ENCODE results near the gene TRIM69.
"Not testable (repeated sequence)": the region's sequence is repeated elsewhere in the genome, so short reads cannot be mapped to it uniquely, and the experiment has no call there.

The TRIM69 gene

DNA sequence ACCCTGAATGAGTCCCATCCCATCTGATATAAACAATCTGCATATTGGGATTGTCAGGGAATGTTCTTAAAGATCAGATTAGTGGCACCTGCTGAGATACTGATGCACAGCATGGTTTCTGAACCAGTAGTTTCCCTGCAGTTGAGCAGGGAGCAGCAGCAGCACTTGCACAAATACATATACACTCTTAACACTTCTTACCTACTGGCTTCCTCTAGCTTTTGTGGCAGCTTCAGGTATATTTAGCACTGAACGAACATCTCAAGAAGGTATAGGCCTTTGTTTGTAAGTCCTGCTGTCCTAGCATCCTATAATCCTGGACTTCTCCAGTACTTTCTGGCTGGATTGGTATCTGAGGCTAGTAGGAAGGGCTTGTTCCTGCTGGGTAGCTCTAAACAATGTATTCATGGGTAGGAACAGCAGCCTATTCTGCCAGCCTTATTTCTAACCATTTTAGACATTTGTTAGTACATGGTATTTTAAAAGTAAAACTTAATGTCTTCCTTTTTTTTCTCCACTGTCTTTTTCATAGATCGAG lies 20.5 kb upstream of the TRIM69 start:
- DNase-seq, result no peak

DNA sequence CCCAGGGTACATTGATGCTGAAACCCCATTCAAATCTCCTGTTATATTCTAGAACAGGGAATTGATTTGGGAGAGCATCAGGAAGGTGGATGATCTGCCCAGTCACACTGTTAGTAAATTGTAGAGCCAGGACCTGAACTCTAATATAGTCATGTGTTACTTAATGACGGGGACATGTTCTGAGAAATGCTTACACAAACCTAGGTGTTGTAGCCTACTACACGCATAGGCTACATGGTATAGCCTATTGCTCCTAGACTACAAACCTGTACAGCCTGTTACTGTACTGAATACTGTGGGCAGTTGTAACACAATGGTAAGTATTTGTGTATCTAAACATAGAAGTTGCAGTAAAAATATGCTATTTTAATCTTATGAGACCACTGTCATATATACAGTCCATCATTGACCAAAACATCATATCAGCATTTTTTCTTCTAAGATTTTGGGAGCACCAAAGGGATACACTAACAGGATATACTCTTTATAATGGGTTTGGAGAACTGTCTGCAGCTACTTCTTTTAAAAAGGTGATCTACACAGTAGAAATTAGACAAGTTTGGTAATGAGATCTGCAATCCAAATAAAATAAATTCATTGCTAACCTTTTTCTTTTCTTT lies 19.2 kb upstream of the TRIM69 start:
- no peak for DNase-seq

DNA sequence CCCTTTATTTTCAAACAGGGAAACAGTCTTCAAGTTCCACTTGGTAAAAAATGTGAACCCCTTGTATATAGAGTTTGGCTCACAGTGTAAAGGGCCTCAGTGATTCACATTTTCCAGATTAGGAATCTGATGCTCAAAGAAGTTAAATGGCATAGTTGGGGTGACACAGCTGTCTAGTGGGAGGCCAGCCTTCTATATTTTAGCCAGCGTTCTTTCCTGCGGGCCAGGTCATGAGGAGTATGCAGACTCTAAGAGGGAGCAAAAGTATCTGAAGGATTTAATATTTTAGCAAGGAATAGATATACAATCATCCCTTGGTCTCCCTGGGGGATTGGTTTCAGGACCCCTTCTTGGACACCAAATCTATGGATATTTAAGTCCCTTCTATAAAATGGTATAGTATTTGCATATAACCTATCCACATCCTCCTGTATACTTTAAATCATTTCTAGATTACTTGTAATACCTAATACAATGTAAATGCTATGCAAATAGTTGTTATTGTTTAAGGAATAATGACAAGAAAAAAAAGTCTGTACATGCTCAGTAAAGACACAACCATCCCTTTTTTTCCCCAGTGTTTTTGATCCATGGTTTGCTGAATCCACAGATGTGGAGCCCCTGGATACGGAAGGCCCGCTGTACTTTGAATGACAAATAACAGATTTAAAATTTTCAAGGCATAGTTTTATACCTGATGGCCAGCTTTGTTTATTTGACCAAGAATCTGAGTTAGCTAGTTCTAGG lies 18.0 kb upstream of the TRIM69 start:
- DNase-seq, result no peak

DNA sequence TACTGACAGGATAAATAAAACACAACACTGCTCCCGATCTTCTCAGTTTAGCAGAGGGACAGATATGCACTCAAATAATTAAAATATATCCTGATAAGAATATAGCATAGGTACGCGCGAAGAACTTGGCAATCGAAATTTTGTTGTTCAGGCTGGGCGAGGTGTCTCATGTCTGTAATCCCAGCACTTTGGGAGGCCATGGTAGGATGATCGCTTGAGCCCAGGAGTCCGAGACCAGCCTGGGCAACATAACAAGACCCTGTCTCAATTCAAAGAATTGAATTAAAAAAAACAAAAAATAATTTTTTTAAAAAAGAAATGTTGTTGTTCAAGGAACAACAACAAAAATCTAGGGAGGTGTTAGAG lies 17.4 kb upstream of the TRIM69 start:
- no peak for DNase-seq

DNA sequence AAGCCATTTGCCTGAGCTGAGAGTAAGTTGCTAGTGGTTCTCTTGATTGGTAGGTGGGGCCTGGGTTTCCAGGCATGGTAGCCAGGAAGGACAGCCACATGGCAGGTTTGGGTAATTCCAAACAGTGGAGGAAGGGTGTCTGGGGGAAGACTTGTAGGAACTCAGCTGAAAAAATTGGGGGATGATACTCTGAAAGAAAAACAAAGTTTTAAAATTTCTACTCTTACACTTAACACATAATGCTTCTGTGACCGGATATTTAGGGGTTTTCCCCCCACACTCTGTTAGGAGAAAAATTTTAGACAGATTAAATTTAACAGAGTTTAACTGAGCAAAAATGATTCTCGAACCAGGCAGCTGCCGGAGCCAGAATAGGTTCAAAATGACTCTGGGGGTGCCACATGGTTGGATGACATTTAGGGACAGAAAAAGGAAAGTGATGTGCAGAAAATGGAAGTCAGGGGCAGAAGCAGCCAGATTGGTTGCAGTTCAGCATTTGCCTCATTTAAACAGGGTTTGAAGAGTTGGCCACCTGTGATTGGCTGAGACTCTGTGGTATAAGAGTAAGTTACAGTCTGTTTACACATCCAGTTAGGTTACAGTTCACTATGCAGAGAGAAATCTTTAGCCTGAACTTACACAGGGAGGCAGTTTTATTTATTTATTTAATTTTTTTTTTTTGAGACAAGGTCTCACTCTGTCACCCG lies 16.9 kb upstream of the TRIM69 start:
- no peak for DNase-seq

DNA sequence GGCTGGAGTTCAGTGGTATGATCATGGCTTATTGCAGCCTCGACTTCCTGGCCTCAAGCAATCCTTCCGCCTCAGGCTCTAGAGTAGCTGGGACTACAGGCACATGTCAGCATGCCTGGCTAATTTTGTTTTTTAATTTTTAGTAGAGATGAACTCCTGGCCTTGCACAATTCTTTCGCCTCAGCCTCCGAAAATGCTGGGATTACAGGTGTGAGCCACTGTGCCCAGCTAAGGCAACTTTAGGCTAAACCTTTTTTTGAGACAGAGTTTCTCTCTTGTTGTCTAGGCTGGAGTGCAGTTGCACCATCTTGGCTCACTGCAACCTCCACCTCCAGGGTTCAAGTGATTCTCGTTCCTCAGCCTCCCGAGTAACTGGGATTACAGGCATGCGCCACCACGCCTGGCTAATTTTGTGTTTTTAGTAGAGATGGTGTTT lies 16.3 kb upstream of the TRIM69 start:
- not testable (repeated sequence) for DNase-seq

DNA sequence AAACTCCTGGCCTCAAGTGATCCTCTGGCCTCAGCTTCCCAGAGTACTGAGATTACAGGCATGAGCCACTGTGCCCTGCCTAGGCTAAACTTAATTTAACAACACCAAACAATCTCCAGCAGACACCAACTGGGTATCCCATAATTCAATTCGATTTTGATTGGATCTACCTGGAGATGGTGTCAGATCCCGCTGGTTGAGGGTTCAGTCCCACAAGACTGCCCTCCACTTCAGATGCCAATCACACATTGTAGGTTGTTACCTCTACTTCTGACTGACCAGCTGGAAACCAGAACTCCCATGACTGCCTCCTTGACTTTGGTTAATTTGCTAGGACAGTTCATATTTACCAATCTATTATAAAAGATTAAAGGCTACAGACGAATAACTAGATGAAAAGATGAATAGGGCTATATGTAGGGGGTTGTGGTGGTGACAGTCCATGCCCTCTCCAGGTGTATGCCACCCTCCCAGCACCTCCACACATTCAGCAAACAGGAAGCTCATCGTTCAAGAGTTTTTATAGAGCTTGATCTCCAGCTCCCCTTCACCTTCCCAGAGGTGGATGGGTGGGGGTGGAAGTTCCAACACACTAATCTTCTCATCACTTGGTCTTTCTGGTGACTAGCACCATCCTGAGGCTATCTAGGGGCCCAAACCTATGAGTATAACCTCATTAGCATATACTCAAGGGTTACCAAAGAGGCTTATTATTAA lies 15.7 kb upstream of the TRIM69 start:
- no peak for DNase-seq

DNA sequence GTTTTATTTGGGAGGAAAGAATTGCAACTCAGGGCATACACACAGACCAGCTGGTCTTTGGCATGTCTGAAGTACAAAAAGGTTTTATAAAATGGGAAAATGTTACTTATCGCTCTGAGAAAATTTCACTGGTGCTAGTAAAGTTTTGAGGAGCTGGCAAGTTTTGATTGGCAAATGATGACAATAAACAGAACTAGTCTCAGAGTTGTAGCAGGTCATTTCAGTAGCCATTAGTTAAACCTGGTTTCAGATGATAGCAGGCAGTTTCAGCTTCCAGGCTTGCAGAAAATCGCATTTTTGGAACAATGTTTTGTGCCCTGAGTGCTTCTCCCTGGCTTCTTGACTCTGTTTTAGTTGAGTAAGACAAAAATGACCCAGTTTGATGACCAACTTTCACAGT lies 14.3 kb upstream of the TRIM69 start:
- no peak for DNase-seq

DNA sequence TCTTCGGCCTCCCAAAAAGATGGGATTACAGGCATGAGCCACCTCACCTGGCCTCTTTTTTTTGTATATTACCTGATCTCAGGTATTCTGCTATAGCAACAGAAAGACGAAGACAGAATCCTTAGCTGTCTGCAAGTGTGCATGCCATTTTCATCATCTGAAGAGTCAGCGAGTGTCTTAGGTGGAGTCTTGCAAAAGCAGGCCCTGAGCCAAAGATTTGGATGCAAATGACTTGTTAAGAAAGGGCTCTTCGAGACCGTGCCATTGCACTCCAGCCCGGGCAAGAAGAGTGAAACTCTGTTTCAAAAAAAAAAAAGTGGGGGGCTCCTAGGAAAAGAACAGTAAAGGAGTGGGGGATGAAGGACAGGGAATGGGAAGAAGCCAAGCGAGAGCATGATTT lies 10.2 kb upstream of the TRIM69 start:
- no peak for DNase-seq

DNA sequence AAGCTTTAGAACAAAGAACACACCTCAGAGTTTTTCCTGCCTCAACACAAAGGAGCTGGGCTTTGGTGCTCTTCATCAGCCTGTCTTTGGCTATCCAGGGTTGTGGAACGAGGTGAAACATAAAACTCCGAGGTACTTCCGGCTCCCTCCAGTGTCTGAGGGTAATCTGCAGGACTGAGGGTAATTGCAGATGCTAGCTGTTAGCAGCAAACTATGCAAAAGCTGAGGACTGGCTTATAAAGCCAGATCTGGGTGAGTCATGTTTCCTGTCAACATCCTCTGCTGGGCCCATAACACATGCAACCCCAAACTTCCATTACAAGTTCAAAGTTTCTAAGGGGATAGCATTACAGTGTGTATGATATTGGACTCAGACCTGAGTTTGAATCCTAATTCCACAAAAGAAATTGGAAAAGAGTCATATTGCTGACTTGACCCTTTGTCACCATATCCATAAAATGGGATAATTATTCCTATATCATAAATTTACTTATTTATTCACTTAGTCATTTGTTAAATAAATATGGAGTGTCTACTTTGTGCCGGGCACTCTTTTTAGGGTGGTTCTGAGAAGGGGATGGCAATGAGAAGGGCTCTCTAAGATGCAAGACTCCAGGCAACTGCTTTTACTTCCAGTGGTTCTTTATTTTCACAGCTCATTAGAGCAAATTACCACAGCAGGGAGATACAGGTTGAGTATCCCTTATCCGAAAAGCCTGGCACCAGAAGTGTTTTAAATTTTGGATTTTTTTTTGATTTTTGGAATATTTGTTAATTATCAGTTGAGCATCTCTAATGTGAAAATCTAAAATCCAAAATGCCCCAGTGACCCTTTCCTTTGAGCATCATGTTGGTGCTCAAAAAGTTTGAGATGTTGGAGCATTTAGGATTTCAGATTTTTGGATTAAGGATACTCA lies 9.5 kb upstream of the TRIM69 start:
- peak in 1 of 14 donors; percentile 19 for DNase-seq

DNA sequence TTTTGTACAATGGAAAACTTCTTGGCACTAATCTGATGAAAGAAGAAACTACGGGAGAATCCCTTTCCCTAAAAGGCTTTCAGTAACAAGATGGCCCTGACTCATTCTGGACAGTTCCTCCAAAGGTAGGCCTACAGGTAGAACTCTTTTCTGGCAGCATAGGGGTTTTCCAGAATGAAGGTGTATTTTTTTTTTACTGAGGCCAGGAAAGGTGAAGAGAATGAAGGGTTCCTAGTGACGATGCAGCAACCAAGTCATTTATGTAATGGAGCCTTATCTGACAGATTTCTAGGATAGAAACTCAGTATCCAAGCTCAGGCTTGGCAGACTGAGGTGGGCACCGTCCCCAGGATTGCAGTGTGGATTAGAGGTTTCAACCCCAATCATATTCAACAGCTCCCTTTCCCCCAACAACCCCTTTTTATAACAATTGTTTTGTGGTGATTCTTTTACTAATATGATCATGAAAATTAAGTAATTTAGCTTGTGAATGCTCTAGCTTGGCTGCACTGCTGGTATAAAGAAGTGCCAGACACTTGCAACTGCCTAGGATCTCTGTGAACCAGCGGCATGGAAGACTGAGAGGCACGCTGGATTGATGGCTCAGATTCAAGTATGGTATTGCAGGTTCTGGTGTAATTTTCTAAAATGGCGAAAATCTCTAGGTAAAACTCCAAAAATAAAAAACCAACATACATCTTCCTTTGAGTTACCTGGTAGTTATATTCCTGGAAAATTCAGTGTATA lies 8.7 kb upstream of the TRIM69 start:
- no peak for DNase-seq

DNA sequence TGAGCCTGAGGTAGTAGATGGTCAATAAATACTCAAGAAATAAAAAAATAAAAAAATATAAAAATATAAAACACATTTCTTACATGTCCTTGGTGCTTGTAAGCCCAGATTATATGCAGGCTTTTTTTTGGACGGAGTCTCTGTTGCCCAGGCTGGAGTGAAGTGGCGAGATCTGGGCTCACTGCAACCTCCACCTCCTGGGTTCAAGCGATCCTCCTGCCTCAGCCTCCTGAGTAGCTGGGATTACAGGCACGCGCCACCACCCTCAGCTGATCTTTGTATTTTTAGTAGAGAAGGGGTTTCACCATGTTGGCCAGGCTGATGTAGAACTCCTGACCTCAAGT lies 8.1 kb upstream of the TRIM69 start:
- DNase-seq, result not testable (repeated sequence)

DNA sequence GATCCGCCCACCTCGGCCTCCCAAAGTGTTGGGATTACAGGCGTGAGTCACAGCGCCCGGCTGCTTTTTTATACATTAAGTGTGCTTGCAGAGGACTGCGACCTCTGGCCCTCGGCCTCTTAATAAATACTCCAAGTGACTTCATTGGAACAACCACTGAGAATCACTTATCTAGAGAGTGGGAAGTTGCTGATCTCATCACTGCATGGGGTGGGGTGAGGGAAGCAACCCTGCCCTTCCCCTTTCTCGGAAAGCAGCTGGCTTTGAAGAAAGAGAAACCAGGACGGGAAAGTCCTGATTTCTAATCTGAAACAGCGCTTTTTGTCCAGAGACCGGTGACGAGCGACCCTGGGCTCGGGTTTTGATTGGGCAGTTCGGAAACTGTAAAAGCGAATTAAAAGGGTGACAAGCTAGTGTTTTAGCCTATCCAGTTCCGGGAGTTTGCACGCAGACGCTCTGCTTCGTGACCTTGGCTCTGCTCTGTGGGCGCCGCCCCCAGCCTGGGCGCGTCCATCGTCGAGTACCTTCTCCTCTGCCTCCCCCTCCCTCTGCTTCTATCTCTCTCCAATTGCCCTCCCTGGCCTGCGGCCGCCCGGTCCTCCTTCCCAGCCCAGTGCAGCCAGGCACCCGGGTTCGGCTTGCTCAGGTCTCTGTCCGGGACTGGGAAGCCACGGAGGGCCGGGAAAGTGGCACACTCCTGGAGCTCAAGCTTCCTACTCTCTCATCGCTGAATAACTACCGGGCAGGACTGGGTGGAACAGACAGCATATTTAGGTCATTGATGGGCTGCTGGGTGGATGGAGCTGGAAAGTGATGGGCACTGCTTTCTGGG lies 7.5 kb upstream of the TRIM69 start:
- DNase-seq, result peak; percentile 80 to 99 (median 93)

DNA sequence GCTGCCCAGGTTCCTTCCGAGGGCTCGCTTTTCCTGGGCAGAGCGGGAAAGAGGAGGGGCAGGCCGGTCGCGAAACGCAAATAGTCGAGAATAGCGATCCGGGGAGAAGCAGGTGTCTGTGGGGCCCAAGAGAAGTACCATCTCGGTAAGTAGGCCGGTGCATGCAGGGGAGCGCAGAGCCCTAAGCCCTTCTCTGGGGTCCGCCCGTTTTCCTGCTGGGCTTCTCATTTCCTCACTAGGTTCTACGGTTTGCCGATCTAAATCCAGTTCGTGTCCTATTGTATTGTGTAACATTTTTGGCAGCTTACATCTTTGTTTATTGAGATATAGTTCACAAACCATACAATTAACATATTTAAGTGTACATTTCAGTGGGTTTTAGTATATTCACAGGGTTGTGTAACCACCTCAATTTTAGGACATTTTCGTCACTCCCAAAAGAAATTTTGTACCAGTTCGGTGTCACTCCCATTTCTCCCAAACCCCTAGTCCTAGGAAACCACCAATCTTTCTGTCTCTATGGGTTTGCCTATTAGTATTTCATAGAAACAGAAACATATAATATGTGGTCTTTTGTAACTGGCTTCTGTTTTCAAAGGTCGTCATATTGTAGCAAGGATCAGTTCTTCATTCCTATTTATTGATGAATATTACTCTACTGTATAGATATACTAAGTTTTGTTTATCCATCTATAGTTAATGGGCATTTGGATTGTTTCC lies 6.8 kb upstream of the TRIM69 start:
- DNase-seq, result peak in 6 of 14 donors; percentile 46 to 80 (median 70)

DNA sequence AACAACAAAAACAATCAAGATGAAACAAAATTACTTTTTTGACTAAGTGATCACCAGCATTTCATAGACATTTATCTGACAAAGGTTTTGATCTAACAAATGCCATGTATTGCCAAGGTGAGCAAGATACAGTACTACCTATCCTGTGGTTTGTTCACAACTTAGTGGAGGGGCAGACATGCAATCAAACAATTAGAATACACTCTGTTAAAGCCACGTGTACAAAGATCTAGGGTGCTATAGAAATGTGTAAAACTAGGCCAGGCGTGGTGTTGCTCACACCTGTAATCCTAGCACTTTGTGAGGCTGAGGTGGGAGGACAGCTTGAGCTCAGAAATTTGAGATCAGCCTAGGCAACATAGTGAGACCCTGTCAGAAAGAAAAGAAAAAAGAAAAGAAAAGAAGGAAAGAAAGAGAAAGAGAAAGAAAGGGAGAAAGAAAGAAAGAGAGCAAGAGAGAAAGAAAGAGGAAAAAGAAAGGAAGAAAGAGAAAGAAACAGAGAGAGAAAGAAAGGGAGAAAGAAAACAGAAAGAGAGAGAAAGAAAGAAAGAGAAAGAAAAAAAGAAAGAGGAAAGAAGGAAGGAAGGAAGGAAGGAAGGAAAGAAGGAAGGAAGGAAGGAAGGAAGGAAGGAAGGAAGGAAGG lies 1.4 kb upstream of the TRIM69 start:
- DNase-seq, result no peak

DNA sequence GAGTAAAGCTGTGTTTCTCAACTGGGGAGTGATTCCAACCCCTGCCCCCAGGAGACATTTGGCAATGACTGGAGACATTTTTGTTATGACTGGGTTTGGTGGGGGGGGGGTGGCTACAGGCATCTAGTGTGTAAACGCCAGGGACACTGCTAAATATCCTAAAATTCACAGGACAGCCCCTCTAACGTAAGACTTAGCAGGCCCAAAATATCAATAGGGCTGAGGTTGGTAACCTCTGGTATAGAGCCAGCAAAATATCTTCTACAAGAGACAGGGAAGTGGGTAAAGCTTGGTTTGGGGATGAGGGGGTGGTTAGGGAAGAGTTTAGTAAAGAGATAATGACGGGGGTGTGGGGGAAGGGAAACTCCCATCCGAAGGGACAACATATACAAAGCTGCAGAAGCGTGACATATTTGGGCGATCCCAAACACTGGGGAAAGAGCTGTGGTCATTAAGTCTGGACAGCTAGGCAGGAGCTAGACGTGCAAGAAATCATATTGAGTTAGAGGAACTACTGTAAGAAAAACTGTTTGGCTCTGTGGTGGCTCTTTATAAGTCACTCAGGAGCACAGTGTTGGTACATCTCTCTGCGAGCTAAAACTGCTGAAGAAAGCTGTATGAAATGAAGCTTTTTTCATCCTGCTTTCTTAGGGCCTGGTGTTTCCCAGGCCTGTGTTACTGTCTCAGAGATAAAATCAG lies 697 bp upstream of the TRIM69 start:
- no peak for DNase-seq

DNA sequence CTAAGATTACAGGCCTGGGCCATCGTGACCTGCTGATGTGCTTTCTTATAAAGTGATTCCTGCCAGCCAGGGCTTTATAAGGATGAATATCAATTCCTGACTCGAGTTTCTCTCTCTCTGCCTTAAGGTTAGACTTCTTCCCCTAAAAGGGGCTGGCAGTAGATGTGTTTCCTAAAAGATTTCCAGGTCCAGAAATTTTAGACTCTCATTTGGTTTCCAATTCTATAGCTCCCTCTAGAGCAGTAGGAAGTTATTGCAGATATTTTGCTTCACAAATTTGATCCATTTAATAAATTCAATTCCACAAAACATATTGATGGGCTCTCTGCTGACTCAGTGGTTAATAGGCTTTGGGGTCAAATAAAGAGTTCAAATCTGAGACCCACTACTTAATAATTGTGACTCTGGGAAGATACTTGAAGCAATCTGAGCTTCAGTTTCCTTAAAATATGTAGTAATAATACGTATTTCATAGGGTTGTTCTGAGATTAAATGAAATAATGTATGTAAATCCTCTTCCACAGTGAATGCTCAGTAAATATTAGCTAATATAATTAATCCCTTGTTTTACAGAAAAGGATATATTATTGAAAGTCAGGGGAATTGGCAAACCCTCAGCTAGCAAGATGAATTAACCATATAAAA lies 2.1 kb downstream of the TRIM69 start:
- DNase-seq, result no peak

All from C1 segment of cervical spinal cord (tissue), 14 donors.